WERI-Rb-1 (cell line): Measurements from ENCODE around the gene FSTL5.

Source experiments
- DNase-seq: peaks from one replicate; pipeline ENCODE4 v3.0.0-alpha.2; 2020
- H3K27ac ChIP-seq: fragments of 250-450 bp; sonication (Bioruptor Pico); 2 replicates; pipeline ENCODE4 v1.5.1; 2020; ENCODE audit warnings: mild to moderate bottlenecking, moderate library complexity
- H3K27me3 ChIP-seq: fragments of 250-450 bp; sonication (Bioruptor Pico); 2 replicates; pipeline ENCODE4 v1.5.1; 2021; ENCODE audit warnings: mild to moderate bottlenecking, low read depth, moderate library complexity; ENCODE audit not compliant: insufficient read depth, severe bottlenecking
- H3K36me3 ChIP-seq: fragments of 250-450 bp; sonication (Bioruptor Pico); 2 replicates; pipeline ENCODE4 v1.5.1; 2020; ENCODE audit warnings: mild to moderate bottlenecking, moderate library complexity
- H3K4me3 ChIP-seq: 2 replicates; pipeline ENCODE4 v1.5.1; 2011; ENCODE audit warnings: low read depth, mild to moderate bottlenecking, control low read depth, low read length
- H3K9me3 ChIP-seq: fragments of 250-450 bp; sonication (Bioruptor Pico); 2 replicates; pipeline ENCODE4 v1.5.1; 2021; ENCODE audit warnings: mild to moderate bottlenecking, moderate library complexity; ENCODE audit not compliant: severe bottlenecking
- TF ChIP-seq, protein P1 (sequence below): IDR thresholded peaks from 2 replicates; pipeline ENCODE4 v1.5.1; 2011; ENCODE audit warnings: low read depth, mild to moderate bottlenecking, control low read depth, inconsistent platforms, low read length

The FSTL5 gene

DNA sequence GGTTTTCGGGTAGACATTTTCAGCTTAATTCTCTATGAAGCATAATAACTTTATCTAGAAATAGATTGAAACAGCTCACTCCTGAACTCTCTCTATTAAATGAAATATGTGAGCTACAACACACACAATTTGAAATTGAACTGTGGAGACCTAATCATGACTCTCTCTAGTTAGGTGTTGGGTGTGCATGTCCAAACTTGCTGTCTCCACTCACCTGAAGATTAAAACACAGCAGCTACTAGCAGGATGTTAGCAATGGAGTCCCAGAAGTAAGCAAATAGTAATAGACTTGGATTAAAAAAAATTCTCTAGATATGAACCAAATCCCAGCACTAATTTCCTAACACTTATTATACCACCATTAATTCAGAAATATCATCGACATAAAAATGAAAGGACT is 173.1 kb downstream of the FSTL5 start:
- Histone ChIP-seq H3K27ac (no peak overlapping the region), H3K27me3 (no peaks in the 10 kb centered on the region), H3K4me3 (no peak overlapping the region), H3K36me3 (no peaks in the 10 kb centered on the region; the same call in 1 of the 2 replicates), H3K9me3 (peaks cover 3% of the 10 kb centered on the region)
- DNase-seq, result no peak
- TF ChIP-seq, protein P1, sequence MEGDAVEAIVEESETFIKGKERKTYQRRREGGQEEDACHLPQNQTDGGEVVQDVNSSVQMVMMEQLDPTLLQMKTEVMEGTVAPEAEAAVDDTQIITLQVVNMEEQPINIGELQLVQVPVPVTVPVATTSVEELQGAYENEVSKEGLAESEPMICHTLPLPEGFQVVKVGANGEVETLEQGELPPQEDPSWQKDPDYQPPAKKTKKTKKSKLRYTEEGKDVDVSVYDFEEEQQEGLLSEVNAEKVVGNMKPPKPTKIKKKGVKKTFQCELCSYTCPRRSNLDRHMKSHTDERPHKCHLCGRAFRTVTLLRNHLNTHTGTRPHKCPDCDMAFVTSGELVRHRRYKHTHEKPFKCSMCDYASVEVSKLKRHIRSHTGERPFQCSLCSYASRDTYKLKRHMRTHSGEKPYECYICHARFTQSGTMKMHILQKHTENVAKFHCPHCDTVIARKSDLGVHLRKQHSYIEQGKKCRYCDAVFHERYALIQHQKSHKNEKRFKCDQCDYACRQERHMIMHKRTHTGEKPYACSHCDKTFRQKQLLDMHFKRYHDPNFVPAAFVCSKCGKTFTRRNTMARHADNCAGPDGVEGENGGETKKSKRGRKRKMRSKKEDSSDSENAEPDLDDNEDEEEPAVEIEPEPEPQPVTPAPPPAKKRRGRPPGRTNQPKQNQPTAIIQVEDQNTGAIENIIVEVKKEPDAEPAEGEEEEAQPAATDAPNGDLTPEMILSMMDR, result no peak

DNA sequence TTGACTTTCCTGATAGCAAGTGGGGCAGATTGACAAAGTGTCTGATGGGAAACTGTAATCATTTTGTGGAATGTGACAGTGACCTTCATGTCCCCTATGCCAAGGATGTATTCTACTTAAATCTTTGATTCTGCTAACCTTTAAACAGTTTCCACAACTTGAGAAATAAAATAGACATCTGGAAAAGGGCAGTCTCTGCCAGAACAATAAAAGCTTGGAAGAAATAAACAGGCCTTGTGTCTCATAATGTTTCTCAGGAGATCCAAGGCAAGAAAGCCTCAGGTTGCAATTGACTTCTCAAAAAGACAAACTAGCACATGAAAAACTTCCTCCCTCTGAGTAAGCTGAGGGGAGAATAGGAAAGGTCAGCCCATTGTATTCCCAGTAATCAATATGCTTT is 174.9 kb downstream of the FSTL5 start:
- no peak overlapping the region for H3K27ac ChIP-seq
- no peaks in the 10 kb centered on the region for H3K27me3 ChIP-seq
- no peaks in the 10 kb centered on the region; the same call in 1 of the 2 replicates for H3K36me3 ChIP-seq
- DNase-seq, result no peak
- peaks cover under 1% of the 10 kb centered on the region for H3K9me3 ChIP-seq
- no peak overlapping the region for H3K4me3 ChIP-seq
- TF ChIP-seq, protein P1, result no peak

DNA sequence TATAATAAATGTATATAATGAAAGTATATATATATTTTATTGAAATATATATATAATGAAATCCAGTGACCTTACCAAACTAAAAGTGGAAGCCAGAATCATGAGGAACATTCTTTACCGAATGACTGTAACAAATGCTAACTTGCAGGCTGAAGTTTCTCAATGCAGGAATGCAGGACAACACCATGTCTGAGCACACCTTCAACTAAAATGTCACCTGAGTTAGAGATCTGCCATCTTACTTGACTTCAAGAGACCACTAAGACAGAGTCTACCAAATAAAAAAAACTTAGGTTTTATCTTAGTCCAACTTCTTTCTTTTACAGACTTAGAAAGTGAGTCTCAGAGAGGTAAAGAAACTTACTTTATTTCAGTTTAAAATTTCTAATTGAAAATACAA is 176.2 kb downstream of the FSTL5 start:
- Histone ChIP-seq H3K4me3 (no peak overlapping the region), H3K36me3 (no peaks in the 10 kb centered on the region; the same call in 1 of the 2 replicates), H3K9me3 (no peaks in the 10 kb centered on the region), H3K27ac (no peak overlapping the region), H3K27me3 (no peaks in the 10 kb centered on the region)
- no peak for DNase-seq
- TF ChIP-seq, protein P1, result no peak

DNA sequence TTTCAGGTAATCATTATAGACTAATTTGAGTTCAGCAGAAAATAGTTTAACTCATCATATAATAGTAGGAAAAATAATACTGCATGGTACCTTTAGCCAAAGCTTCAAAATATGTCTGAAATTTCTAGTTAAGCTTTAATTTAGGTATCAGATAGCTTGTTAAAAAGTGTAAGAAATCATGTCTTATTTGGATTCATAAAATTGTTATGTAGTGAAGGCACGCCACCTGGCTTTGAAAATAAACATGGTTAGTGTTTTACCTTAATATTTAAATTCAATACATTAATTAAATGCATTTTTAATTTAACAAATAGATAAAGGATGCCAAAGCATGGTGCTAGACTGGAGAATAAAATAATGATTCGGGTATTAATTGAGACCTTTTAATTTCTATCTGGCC is 211.4 kb downstream of the FSTL5 start:
- Histone ChIP-seq H3K9me3 (no peaks in the 10 kb centered on the region), H3K4me3 (no peak overlapping the region), H3K36me3 (no peaks in the 10 kb centered on the region), H3K27ac (no peak overlapping the region), H3K27me3 (no peaks in the 10 kb centered on the region)
- DNase-seq, result no peak
- TF ChIP-seq, protein P1, result no peak

DNA sequence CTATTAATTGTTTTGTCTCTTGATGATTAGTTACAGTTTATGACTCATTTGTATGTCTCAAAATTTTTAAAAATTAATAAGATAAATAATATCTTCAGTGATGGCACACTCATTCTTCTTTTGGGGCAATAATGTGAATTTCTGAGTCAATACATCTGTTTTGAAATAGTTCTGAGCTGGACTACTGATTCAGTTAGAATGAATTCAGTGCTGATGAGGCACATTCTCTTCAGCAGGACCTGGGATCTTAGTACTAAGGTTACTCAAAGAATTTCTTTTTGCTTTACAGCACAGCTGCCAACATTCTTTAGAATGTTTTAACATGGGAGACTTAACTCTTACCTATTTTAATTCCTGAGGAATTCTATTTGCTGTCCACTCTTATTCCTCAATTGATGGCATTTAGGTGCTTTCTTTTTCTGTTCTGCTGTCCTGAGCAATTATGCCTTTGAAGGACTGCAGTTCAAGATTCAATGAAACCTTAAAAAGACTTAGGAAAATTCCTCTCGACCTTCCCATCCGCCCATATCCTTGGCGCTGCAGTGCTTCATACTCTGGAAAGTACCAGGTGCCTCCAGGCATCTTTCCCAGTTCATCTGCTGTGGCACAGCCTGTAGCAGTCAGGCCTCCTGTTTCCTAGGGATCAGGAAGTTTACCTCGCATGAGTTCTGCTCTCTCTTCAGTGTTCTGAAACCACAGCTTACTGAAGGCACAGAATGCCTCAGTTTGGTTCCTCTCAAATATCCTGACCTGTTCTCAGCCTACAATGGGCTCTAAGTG is 213.7 kb downstream of the FSTL5 start:
- Histone ChIP-seq H3K9me3 (no peaks in the 10 kb centered on the region), H3K36me3 (no peaks in the 10 kb centered on the region), H3K4me3 (no peak overlapping the region), H3K27ac (no peak overlapping the region), H3K27me3 (no peaks in the 10 kb centered on the region)
- TF ChIP-seq, protein P1, result no peak
- no peak for DNase-seq
